Activated naive CD8-positive, alpha-beta T cell treated with anti-CD3 and anti-CD28 coated beads, Interleukin-2, amount 10 ng/mL, durations not matched to agents 7 days and 5 days (primary cell): Measurements from ENCODE around the gene RUFY3. TPM values are rescaled to one million over a fixed set of nuclear protein-coding genes. Genes with fewer than 3 reads are reported as not detected.
A peak's percentile ranks its signal among the peaks of the same experiment; 100 is the strongest.
"Not testable (repeated sequence)": the region's sequence is repeated elsewhere in the genome, so short reads cannot be mapped to it uniquely, and the experiment has no call there.

Source experiments
- ATAC-seq: fragments of 150-1000 bp; cut with Tn5 transposase; one replicate; pipeline ENCODE4 v1.10.0; 2021; ENCODE audit warnings: low read depth, moderate library complexity
- POLR2A ChIA-PET: fragments of 350-600 bp; sonication (Branson Sonifier 250); formaldehyde crosslinking; loops from one replicate; lab custom pipeline; 2021; ENCODE audit warnings: antibody characterized with exemption; lab: Charles Lee
- DNase-seq: peaks from one replicate; pipeline ENCODE4 v3.0.0; 2021
- H3K27ac Mint-ChIP-seq: one replicate; pipeline ENCODE4 v1.8.0; 2022; ENCODE audit warnings: mild to moderate bottlenecking, mixed read lengths
- H3K27me3 Mint-ChIP-seq: one replicate; pipeline ENCODE4 v1.8.0; 2022; ENCODE audit warnings: mild to moderate bottlenecking, moderate library complexity, mixed read lengths
- H3K36me3 Mint-ChIP-seq: one replicate; pipeline ENCODE4 v1.8.0; 2021; ENCODE audit warnings: mild to moderate bottlenecking, mixed read lengths
- H3K4me1 Mint-ChIP-seq: one replicate; pipeline ENCODE4 v1.8.0; 2021; ENCODE audit warnings: mixed read lengths
- H3K4me3 Mint-ChIP-seq: one replicate; pipeline ENCODE4 v1.8.0; 2022; ENCODE audit warnings: mild to moderate bottlenecking, moderate library complexity, mixed read lengths
- H3K9me3 Mint-ChIP-seq: one replicate; pipeline ENCODE4 v1.8.0; 2021; ENCODE audit warnings: mixed read lengths
- total RNA-seq, 2 experiments: library from RNA; stranded (reverse); gene quantifications; one replicate each; pipeline ENCODE4 v1.2.3, GENCODE V29; 2021

The RUFY3 gene
- total RNA-seq = 10 to 100 TPM; 38.0 to 38.5 TPM

GRCh38 chr4:70721747-70722146, at the start of gene RUFY3:
Gene RUFY3 (plus strand): TSS chr4:70721964. CDS start chr4:70722574, 610 bp downstream.
- Mint-ChIP-seq H3K4me3 (peak within 1 kb of the TSS; percentile 4), H3K4me1 (peaks cover 22% of the 10 kb centered on the region), H3K36me3 (peaks cover 3% of the 10 kb centered on the region), H3K27ac (no peak within 1 kb of the TSS), H3K9me3 (no peaks in the 10 kb centered on the region), H3K27me3 (no peaks in the 10 kb centered on the region)
- ATAC-seq (no peak), DNase-seq (no peak)
- POLR2A ChIA-PET = interaction anchor here (1.3 to 3.2 kb wide), 3 partner anchors 9 to 16 kb away, joined by 4 to 13 read pairs (median 9); no protein-coding TSS in a partner anchor

- POLR2A ChIA-PET = no interaction called here
- no peak overlapping the region for H3K27ac Mint-ChIP-seq
- H3K36me3 Mint-ChIP-seq = peaks cover 3% of the 10 kb centered on the region
- no peak for DNase-seq
- no peaks in the 10 kb centered on the region for H3K9me3 Mint-ChIP-seq
- H3K4me3 Mint-ChIP-seq = no peak overlapping the region
- peaks cover 22% of the 10 kb centered on the region for H3K4me1 Mint-ChIP-seq
- H3K27me3 Mint-ChIP-seq = peaks cover 12% of the 10 kb centered on the region
- no peak for ATAC-seq
These were observed 47.6 kb upstream of the RUFY3 start for GRCh38 chr4:70674191-70674590.

DNA sequence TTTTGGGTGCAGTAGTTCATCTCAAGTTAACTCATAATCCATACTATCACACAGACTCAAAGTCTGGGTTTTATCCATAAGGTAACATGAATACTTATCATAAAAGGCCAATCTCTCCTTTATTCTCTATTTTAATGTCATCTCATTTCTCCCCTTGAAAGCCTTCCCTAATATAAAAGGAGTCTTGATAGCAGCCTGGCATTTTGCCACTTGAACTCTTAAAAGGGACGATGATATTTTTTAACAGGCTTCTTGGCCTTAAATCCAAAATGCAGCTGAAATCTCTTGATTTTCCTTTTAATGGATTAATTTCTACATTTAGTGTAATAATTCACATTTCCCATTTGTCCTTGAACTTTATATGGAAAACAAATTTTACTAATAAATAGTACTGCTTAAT, 47.0 kb upstream of the RUFY3 start:
- Mint-ChIP-seq H3K4me3 (no peak overlapping the region), H3K27me3 (peaks cover 12% of the 10 kb centered on the region)

DNA sequence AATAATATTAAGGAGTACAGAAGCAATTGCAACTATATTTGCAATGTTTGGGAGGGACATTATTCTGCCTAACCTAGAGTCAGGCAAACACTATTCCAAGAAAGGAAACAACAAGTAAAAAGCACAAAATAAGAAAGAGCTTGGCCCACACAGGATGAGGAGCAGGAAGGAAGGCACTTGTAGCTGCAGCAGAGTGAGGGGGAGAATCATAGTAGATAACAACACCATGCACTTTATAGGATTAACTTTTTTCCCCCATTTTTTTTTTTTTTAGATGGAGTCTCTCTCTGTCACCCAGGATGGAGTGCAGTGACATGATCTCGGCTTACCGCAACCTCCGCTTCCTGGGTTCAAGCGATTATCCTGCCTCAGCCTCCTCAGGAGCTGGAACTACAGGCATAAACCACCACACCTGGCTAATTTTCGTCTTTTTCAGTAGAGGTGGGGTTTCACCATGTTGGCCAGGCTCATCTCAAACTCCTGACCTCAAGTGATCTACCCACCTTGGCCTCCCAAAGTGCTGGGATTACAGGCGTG, 45.1 kb upstream of the RUFY3 start:
- Mint-ChIP-seq H3K4me1 (peaks cover 34% of the 10 kb centered on the region), H3K36me3 (peaks cover 8% of the 10 kb centered on the region), H3K4me3 (peak overlapping the region; percentile 54), H3K27ac (peak overlapping the region; percentile 71), H3K27me3 (peaks cover 6% of the 10 kb centered on the region), H3K9me3 (no peaks in the 10 kb centered on the region)
- POLR2A ChIA-PET = interaction anchor here (1.2 to 3.2 kb wide), 2 partner anchors 12 to 317 kb away, joined by 5 to 21 read pairs; partner anchors contain the start of genes DCK and UTP3
- ATAC-seq = no peak
- no peak for DNase-seq

More for the DNA sequence above, 47.0 kb upstream of the RUFY3 start:
- H3K36me3 Mint-ChIP-seq = peaks cover 5% of the 10 kb centered on the region
- H3K27ac Mint-ChIP-seq = no peak overlapping the region
- no peaks in the 10 kb centered on the region for H3K9me3 Mint-ChIP-seq
- ATAC-seq (no peak), DNase-seq (no peak)
- POLR2A ChIA-PET = no interaction called here
- H3K4me1 Mint-ChIP-seq = peaks cover 27% of the 10 kb centered on the region

GRCh38 chr4:70678383-70678999, 43.3 kb upstream of the RUFY3 start:
- H3K9me3 Mint-ChIP-seq = peaks cover 3% of the 10 kb centered on the region
- POLR2A ChIA-PET = interaction anchor here (1.1 to 3.2 kb wide), 4 partner anchors 9 to 56 kb away, joined by 4 to 21 read pairs (median 4); partner anchors contain the start of gene UTP3
- H3K4me1 Mint-ChIP-seq = peaks cover 36% of the 10 kb centered on the region
- H3K4me3 Mint-ChIP-seq = peak overlapping the region; percentile 23
- ATAC-seq (peak; percentile 60), DNase-seq (no peak)
- peaks cover 8% of the 10 kb centered on the region for H3K36me3 Mint-ChIP-seq
- peak overlapping the region; percentile 84 for H3K27ac Mint-ChIP-seq
- peaks cover 6% of the 10 kb centered on the region for H3K27me3 Mint-ChIP-seq

DNA sequence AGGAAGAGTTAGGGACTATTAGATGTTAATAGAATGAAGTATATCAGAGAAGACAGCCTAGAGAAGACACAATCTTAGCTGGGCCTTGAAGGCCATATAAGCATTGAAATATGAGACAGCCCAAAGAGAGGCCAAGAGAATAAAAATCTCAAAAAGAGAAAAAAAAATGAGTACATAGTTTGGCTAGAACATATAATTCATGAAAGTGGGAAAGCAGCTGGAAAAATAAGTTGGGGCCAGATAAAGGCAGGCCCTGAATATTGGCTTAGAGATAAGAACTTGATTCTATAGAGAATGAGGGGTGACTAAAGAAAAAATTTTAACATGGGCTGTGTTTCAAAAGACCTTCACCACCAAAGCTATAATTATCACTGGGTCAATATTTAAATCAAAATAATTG, 40.8 kb upstream of the RUFY3 start:
- no peak for ATAC-seq
- POLR2A ChIA-PET = interaction anchor here (0.6 to 1.0 kb wide), 2 partner anchors 25 to 35 kb away, joined by 3 to 8 read pairs; no protein-coding TSS in a partner anchor
- H3K27me3 Mint-ChIP-seq = no peaks in the 10 kb centered on the region
- H3K36me3 Mint-ChIP-seq = peaks cover 6% of the 10 kb centered on the region
- H3K4me1 Mint-ChIP-seq = peaks cover 37% of the 10 kb centered on the region
- peaks cover 3% of the 10 kb centered on the region for H3K9me3 Mint-ChIP-seq
- DNase-seq = no peak
- no peak overlapping the region for H3K27ac Mint-ChIP-seq
- H3K4me3 Mint-ChIP-seq = no peak overlapping the region

GRCh38 chr4:70681704-70682103, 40.1 kb upstream of the RUFY3 start:
- H3K27ac Mint-ChIP-seq = no peak overlapping the region
- H3K27me3 Mint-ChIP-seq = no peaks in the 10 kb centered on the region
- peaks cover 34% of the 10 kb centered on the region for H3K4me1 Mint-ChIP-seq
- ATAC-seq = no peak
- peaks cover 5% of the 10 kb centered on the region for H3K36me3 Mint-ChIP-seq
- H3K4me3 Mint-ChIP-seq = no peak overlapping the region
- POLR2A ChIA-PET = interaction anchor here (1.0 kb wide), 1 partner anchor 24 kb away, joined by 3 read pairs; no protein-coding TSS in a partner anchor
- peaks cover 3% of the 10 kb centered on the region for H3K9me3 Mint-ChIP-seq
- no peak for DNase-seq

DNA sequence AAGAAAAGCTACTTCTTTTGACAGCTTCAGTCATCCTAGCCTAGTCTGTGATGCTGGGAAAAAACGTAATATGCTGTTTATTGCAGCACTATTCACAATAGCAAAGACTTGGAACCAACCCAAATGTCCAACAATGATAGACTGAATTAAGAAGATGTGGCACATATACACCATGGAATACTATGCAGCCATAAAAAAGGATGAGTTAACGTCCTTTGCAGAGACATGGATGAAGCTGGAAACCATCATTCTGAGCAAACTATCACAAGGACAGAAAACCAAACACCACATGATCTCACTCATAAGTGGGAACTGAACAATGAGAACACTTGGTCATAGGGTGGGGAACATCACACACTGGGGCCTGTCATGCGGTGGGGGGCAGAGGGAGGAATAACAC, 39.6 kb upstream of the RUFY3 start:
- H3K4me1 Mint-ChIP-seq = peaks cover 29% of the 10 kb centered on the region
- POLR2A ChIA-PET, H3K27ac Mint-ChIP-seq, H3K9me3 Mint-ChIP-seq, H3K4me3 Mint-ChIP-seq, ATAC-seq, H3K36me3 Mint-ChIP-seq, H3K27me3 Mint-ChIP-seq, DNase-seq: not testable (repeated sequence)

- H3K9me3 Mint-ChIP-seq = peaks cover under 1% of the 10 kb centered on the region
- ATAC-seq (no peak), DNase-seq (no peak)
- H3K27ac Mint-ChIP-seq = peak overlapping the region; percentile 96
- H3K4me1 Mint-ChIP-seq = peaks cover 28% of the 10 kb centered on the region
- H3K27me3 Mint-ChIP-seq = no peaks in the 10 kb centered on the region
- peak overlapping the region; percentile 89 for H3K4me3 Mint-ChIP-seq
- H3K36me3 Mint-ChIP-seq = peaks cover 17% of the 10 kb centered on the region
- POLR2A ChIA-PET = interaction anchor here (0.7 to 3.7 kb wide), 7 partner anchors 9 to 308 kb away, joined by 3 to 21 read pairs (median 4); partner anchors contain the start of gene GRSF1
These were observed 34.4 kb upstream of the RUFY3 start for GRCh38 chr4:70687392-70687791.

- POLR2A ChIA-PET = interaction anchor here (0.8 to 5.3 kb wide), 10 partner anchors 10 to 308 kb away, joined by 3 to 44 read pairs (median 6); partner anchors contain the start of gene GRSF1
- no peaks in the 10 kb centered on the region for H3K9me3 Mint-ChIP-seq
- H3K27ac Mint-ChIP-seq = peak within 1 kb of the TSS; percentile 96
- H3K4me3 Mint-ChIP-seq = peak within 1 kb of the TSS; percentile 89
- DNase-seq (peak; percentile 91), ATAC-seq (peak; percentile 94)
- H3K27me3 Mint-ChIP-seq = no peaks in the 10 kb centered on the region
- peaks cover 17% of the 10 kb centered on the region for H3K36me3 Mint-ChIP-seq
- peaks cover 28% of the 10 kb centered on the region for H3K4me1 Mint-ChIP-seq
These were observed 33.7 kb upstream of the RUFY3 start, which contains the start of gene UTP3 for GRCh38 chr4:70687821-70688794. Gene UTP3 (plus strand): TSS chr4:70688532. CDS start chr4:70688678, 146 bp downstream.

DNA sequence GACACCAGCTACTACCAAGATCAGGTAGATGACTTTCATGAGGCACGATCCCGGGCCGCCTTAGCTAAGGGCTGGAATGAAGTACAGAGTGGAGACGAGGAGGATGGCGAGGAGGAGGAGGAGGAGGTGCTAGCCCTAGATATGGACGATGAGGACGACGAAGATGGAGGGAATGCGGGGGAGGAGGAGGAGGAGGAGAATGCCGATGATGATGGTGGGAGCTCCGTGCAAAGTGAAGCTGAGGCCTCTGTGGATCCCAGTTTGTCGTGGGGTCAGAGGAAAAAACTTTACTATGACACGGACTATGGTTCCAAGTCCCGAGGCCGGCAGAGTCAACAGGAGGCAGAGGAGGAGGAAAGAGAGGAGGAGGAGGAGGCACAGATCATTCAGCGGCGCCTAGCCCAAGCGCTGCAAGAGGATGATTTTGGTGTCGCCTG, 33.0 kb upstream of the RUFY3 start:
- peaks cover 28% of the 10 kb centered on the region for H3K4me1 Mint-ChIP-seq
- peak overlapping the region; percentile 96 for H3K27ac Mint-ChIP-seq
- no peak for DNase-seq
- no peaks in the 10 kb centered on the region for H3K9me3 Mint-ChIP-seq
- H3K4me3 Mint-ChIP-seq = peak overlapping the region; percentile 89
- peaks cover 20% of the 10 kb centered on the region for H3K36me3 Mint-ChIP-seq
- POLR2A ChIA-PET = interaction anchor here (1.2 to 5.3 kb wide), 6 partner anchors 11 to 307 kb away, joined by 5 to 44 read pairs (median 10); partner anchors contain the start of gene GRSF1
- H3K27me3 Mint-ChIP-seq = no peaks in the 10 kb centered on the region
- ATAC-seq = peak; percentile 5

GRCh38 chr4:70691661-70692060, 30.1 kb upstream of the RUFY3 start:
- peak overlapping the region; percentile 50 for H3K4me3 Mint-ChIP-seq
- DNase-seq = no peak
- H3K27me3 Mint-ChIP-seq = no peaks in the 10 kb centered on the region
- peak overlapping the region; percentile 64 for H3K27ac Mint-ChIP-seq
- POLR2A ChIA-PET = interaction anchor here (0.6 to 5.3 kb wide), 3 partner anchors 8 to 212 kb away, joined by 3 to 44 read pairs (median 4); no protein-coding TSS in a partner anchor
- H3K9me3 Mint-ChIP-seq = no peaks in the 10 kb centered on the region
- H3K36me3 Mint-ChIP-seq = peaks cover 21% of the 10 kb centered on the region
- H3K4me1 Mint-ChIP-seq = peaks cover 26% of the 10 kb centered on the region
- ATAC-seq = no peak
